HCT116 (cell line): ENCODE results near the gene RIPOR2. TPM values are rescaled to one million over a fixed set of nuclear protein-coding genes. Genes with fewer than 3 reads are reported as not detected.

Experiments used
- ATAC-seq: fragments of 200-7000 bp; cut with Tn5 transposase; 2 replicates; pipeline ENCODE4 v1.9.1; 2020; ENCODE audit warnings: mild to moderate bottlenecking, moderate library complexity
- BruUV-seq: library from RNA; stranded (reverse); fragments of 400-500 nt; replicated peaks from 2 replicates; lab custom pipeline; 2021; lab: Mats Ljungman, UMichigan
- CTCF ChIA-PET: fragments of 300-600 bp; sonication (Branson Sonifier 250); formaldehyde crosslinking; loops from one replicate; lab custom pipeline; 2021; ENCODE audit warnings: antibody characterized with exemption; lab: Charles Lee
- POLR2A ChIA-PET: fragments of 300-600, 350-600 bp; sonication (Branson Sonifier 250); formaldehyde crosslinking; loops from one replicate; lab custom pipeline; 2021; ENCODE audit warnings: antibody characterized with exemption; lab: Charles Lee
- RAD21 ChIA-PET, 2 experiments: fragments of 300-600 bp; sonication (Branson Sonifier 250); formaldehyde crosslinking; loops; one replicate each; lab custom pipeline; 2023; ENCODE audit warnings: low total read pairs in 2 of 2; ENCODE audit not compliant: uncharacterized antibody in 2 of 2, unreplicated experiment in 2 of 2, low non-redundant PET in 1 of 2; lab: Charles Lee
- DNase-seq: peaks from one replicate; pipeline ENCODE4 v3.0.0-alpha.2; 2010; ENCODE audit warnings: low read depth, low spot score
- H2AFZ ChIP-seq: fragments of 200-600 bp; shearing (Covaris generic), sonication (generic); 2 replicates; pipeline ENCODE4 v1.6.1; 2017; ENCODE audit warnings: low read depth, mixed run types, mixed read lengths, antibody characterized with exemption, low read length; ENCODE audit not compliant: poor library complexity, severe bottlenecking
- H3K27ac ChIP-seq: 2 replicates; pipeline ENCODE4 v1.5.1; 2012; ENCODE audit warnings: low read depth, low read length
- H3K27me3 ChIP-seq: fragments of 200-600 bp; sonication (generic); 2 replicates; pipeline ENCODE4 v1.6.1; 2016; ENCODE audit warnings: mixed run types, low read length, mixed read lengths; ENCODE audit not compliant: insufficient read depth
- H3K36me3 ChIP-seq, 2 experiments: fragments of 200-500 bp in 1 of 2; fragments of 200-600 bp in 1 of 2; sonication (Bioruptor generic) in 1 of 2; sonication (generic) in 1 of 2; 2 replicates each; pipeline versions ENCODE4 v1.5.1 to v1.6.1; 2014 to 2016; ENCODE audit warnings: low read length in 2 of 2, inconsistent platforms in 1 of 2, mixed read lengths in 1 of 2, mixed run types in 1 of 2; ENCODE audit not compliant: insufficient read depth in 2 of 2, control insufficient read depth in 1 of 2
- H3K4me1 ChIP-seq, 2 experiments: fragments of 200-600 bp in 1 of 2; sonication (generic) in 1 of 2; 2 replicates each; pipeline versions ENCODE4 v1.5.1 to v1.6.1; 2012 to 2017; ENCODE audit warnings: low read length in 2 of 2, inconsistent platforms in 1 of 2, mild to moderate bottlenecking in 1 of 2, mixed read lengths in 1 of 2, mixed run types in 1 of 2, moderate library complexity in 1 of 2; ENCODE audit not compliant: insufficient read depth in 2 of 2, control insufficient read depth in 1 of 2
- H3K4me2 ChIP-seq: fragments of 200-600 bp; sonication (generic); 2 replicates; pipeline ENCODE4 v1.6.1; 2017; ENCODE audit warnings: mixed run types, low read length, mixed read lengths
- H3K4me3 ChIP-seq, 2 experiments: fragments of 200-600 bp in 1 of 2; sonication (generic) in 1 of 2; replicated peaks in 1 of 2; 2 replicates each; pipeline ENCODE4 v1.5.1; 2011 to 2016; ENCODE audit warnings: low read length in 2 of 2, control low read depth in 1 of 2, low read depth in 1 of 2, mild to moderate bottlenecking in 1 of 2, mixed read lengths in 1 of 2, mixed run types in 1 of 2
- H3K79me2 ChIP-seq: fragments of 200-600 bp; sonication (generic); 2 replicates; pipeline ENCODE4 v1.6.1; 2017; ENCODE audit warnings: mild to moderate bottlenecking, mixed run types, low read length, moderate library complexity, mixed read lengths; ENCODE audit not compliant: insufficient read depth
- H3K9ac ChIP-seq: fragments of 200-600 bp; sonication (generic); 2 replicates; pipeline ENCODE4 v1.6.1; 2016; ENCODE audit warnings: low read length, mixed read lengths
- H3K9me2 ChIP-seq: fragments of 200-600 bp; sonication (generic), shearing (Covaris generic); 2 replicates; pipeline ENCODE4 v1.6.1; 2017; ENCODE audit warnings: mixed run types, mild to moderate bottlenecking, moderate library complexity; ENCODE audit not compliant: insufficient read depth
- H3K9me3 ChIP-seq, 2 experiments: fragments of 200-500 bp in 1 of 2; fragments of 200-600 bp in 1 of 2; sonication (Bioruptor generic) in 1 of 2; sonication (generic) in 1 of 2; 2 replicates each; pipeline ENCODE4 v1.6.1; 2014 to 2017; ENCODE audit warnings: low read length in 2 of 2, mixed read lengths in 2 of 2, inconsistent platforms in 1 of 2, low read depth in 1 of 2, mild to moderate bottlenecking in 1 of 2, mixed run types in 1 of 2, moderate library complexity in 1 of 2; ENCODE audit not compliant: control insufficient read depth in 1 of 2, insufficient read depth in 1 of 2
- H4K20me1 ChIP-seq: fragments of 200-600 bp; sonication (generic), shearing (Covaris generic); 2 replicates; pipeline ENCODE4 v1.6.1; 2017; ENCODE audit warnings: mixed run types, mild to moderate bottlenecking, moderate library complexity; ENCODE audit not compliant: insufficient read depth
- CEBPB ChIP-seq: IDR thresholded peaks from 2 replicates; pipeline ENCODE4 v1.6.1; 2012; ENCODE audit warnings: low read depth
- EGR1 ChIP-seq: IDR thresholded peaks from 2 replicates; pipeline ENCODE4 v1.6.1; 2012; ENCODE audit warnings: low read depth
- ELF1 ChIP-seq: IDR thresholded peaks from 2 replicates; pipeline ENCODE4 v1.6.1; 2012; ENCODE audit warnings: low read depth, borderline replicate concordance
- EZH2 ChIP-seq: fragments of 200-600 bp; sonication (generic); IDR thresholded peaks from 2 replicates; pipeline ENCODE4 v1.6.1; 2017; ENCODE audit warnings: antibody characterized with exemption, mixed run types
- EZH2phosphoT487 ChIP-seq: fragments of 200-600 bp; IDR thresholded peaks from 2 replicates; pipeline ENCODE4 v1.6.1; 2018; ENCODE audit warnings: antibody characterized with exemption, borderline replicate concordance
- JUND ChIP-seq: IDR thresholded peaks from 2 replicates; pipeline ENCODE4 v1.6.1; 2012
- POLR2A ChIP-seq: IDR thresholded peaks from 2 replicates; pipeline ENCODE4 v1.7.0; 2011; ENCODE audit warnings: borderline replicate concordance; ENCODE audit not compliant: insufficient read depth, insufficient read length; ENCODE audit errors: extremely low read depth
- POLR2AphosphoS5 ChIP-seq: IDR thresholded peaks from 2 replicates; pipeline ENCODE4 v1.6.1; 2011; ENCODE audit warnings: mild to moderate bottlenecking, low read depth, low read length, moderate library complexity
- RAD21 ChIP-seq: IDR thresholded peaks from 2 replicates; pipeline ENCODE4 v1.6.1; 2012; ENCODE audit warnings: low read depth, mild to moderate bottlenecking
- SP1 ChIP-seq: IDR thresholded peaks from 2 replicates; pipeline ENCODE4 v1.6.1; 2012; ENCODE audit warnings: low read depth
- SRF ChIP-seq: IDR thresholded peaks from 2 replicates; pipeline ENCODE4 v1.6.1; 2012; ENCODE audit warnings: low read depth
- TCF7L2 ChIP-seq: IDR thresholded peaks from 2 replicates; pipeline ENCODE4 v1.7.0; 2011; ENCODE audit warnings: borderline replicate concordance, inconsistent platforms; ENCODE audit not compliant: insufficient read depth, insufficient read length; ENCODE audit errors: extremely low read depth
- ZFX ChIP-seq: fragments of 450-650 bp; IDR thresholded peaks from 2 replicates; pipeline ENCODE4 v1.6.1; 2017
- ZNF274 ChIP-seq: fragments of 200-500 bp; sonication (Bioruptor generic); IDR thresholded peaks from 2 replicates; pipeline ENCODE4 v1.6.1; 2014; ENCODE audit warnings: mild to moderate bottlenecking, low read depth, low read length, inconsistent platforms
- intact Hi-C: fragments of 100-400 bp; cut with micrococcal nuclease; formaldehyde crosslinking; loops from 2 replicates; pipeline ENCODE4 v1.10.0; 2022
- total RNA-seq: library from RNA; stranded (reverse); gene quantifications from one replicate; pipeline ENCODE4 v1.2.1, GENCODE V29; 2021; ENCODE audit not compliant: unreplicated experiment
- TF ChIP-seq, protein P1 (sequence below): IDR thresholded peaks from 2 replicates; pipeline ENCODE4 v1.6.1; 2012
- TF ChIP-seq, protein P2 (sequence below): IDR thresholded peaks from 2 replicates; pipeline ENCODE4 v1.6.1; 2012; ENCODE audit warnings: low read depth

RIPOR2 gene
- total RNA-seq, 1 experiment from 2014 or later, result 0.44 TPM

DNA sequence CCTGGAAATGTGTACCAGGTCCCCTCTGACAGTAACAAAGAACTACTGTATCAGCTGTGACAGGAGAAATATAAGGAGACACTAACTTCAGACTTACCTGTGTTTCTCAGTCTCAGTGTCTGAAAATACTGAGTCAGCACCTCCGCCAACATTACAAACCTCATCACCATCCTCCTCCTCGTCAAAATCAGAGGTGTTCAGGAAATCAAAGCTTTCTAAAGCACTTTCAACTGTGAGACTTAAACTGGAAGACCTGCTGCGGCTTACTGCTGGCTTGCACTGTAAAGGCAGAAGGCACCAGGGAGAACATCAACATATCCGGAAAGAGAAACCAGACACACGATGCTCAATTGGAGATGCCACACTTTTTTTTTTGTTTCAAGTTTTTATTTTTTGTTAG is 96.8 kb downstream of the RIPOR2 start:
- Histone ChIP-seq H3K9me3 (no peaks in the 10 kb centered on the region), H3K4me3 (no peak overlapping the region), H3K9me2 (no peaks in the 10 kb centered on the region), H4K20me1 (no peaks in the 10 kb centered on the region), H3K9ac (no peak overlapping the region), H2AFZ (no peak overlapping the region), H3K27me3 (0 out of 2 replicates have a peak, but pooled peaks cover 5% of the 10 kb centered on the region), H3K79me2 (no peaks in the 10 kb centered on the region), H3K36me3 (no peaks in the 10 kb centered on the region), H3K4me2 (no peak overlapping the region), H3K27ac (no peak overlapping the region), H3K4me1 (no peaks in the 10 kb centered on the region)
- BruUV-seq, result no TSS peak
- ATAC-seq (no peak), DNase-seq (no peak)
- TF ChIP-seq EZH2phosphoT487 (no peak), SP1 (no peak), CEBPB (no peak), ZFX (no peak), TCF7L2 (no peak), SRF (no peak)
- CTCF ChIA-PET, result no interaction called here
- POLR2A ChIA-PET, result no interaction called here
- intact Hi-C loops, result no loop called here
- RAD21 ChIA-PET, result no interaction called here

DNA sequence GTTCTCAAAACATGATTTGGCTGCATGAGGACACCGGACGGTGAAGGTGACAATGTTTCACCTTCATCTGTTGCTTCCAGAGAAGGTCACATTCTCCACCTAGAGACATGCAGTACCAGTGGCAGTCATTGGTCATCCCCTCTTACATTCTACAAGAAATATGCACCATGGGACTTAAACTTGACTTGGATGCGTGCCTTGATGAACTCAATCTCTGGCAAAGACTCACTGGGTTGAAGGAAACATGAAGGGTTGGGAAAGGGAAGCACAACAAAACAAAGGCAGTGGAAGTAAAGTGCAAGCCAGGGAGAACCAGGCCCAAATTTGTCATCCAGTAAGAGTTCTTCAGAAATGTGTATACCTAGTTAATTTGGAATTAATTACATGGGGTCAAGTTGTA is 97.7 kb downstream of the RIPOR2 start:
- ChIA-PET CTCF (no interaction called here), POLR2A (no interaction called here), RAD21 (no interaction called here)
- no peak overlapping the region for H3K9ac ChIP-seq
- intact Hi-C loops, result no loop called here
- DNase-seq, result no peak
- no peak overlapping the region for H3K4me2 ChIP-seq
- H3K4me3 ChIP-seq, result no peak overlapping the region
- H3K27ac ChIP-seq, result no peak overlapping the region
- H3K36me3 ChIP-seq, result no peaks in the 10 kb centered on the region
- no peaks in the 10 kb centered on the region for H3K4me1 ChIP-seq
- 0 out of 2 replicates have a peak, but pooled peaks cover 5% of the 10 kb centered on the region for H3K27me3 ChIP-seq
- no peaks in the 10 kb centered on the region for H3K79me2 ChIP-seq
- ATAC-seq, result no peak
- TF ChIP-seq JUND, result no peak
- TF ChIP-seq SRF, result no peak
- TF ChIP-seq ZNF274, result no peak
- no peak for TF ChIP-seq TCF7L2
- no peak for TF ChIP-seq SP1
- TF ChIP-seq POLR2AphosphoS5, result no peak
- TF ChIP-seq, protein P1, sequence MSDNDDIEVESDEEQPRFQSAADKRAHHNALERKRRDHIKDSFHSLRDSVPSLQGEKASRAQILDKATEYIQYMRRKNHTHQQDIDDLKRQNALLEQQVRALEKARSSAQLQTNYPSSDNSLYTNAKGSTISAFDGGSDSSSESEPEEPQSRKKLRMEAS, result no peak
- TF ChIP-seq CEBPB, result no peak
- TF ChIP-seq EZH2, result no peak
- TF ChIP-seq, protein P2, sequence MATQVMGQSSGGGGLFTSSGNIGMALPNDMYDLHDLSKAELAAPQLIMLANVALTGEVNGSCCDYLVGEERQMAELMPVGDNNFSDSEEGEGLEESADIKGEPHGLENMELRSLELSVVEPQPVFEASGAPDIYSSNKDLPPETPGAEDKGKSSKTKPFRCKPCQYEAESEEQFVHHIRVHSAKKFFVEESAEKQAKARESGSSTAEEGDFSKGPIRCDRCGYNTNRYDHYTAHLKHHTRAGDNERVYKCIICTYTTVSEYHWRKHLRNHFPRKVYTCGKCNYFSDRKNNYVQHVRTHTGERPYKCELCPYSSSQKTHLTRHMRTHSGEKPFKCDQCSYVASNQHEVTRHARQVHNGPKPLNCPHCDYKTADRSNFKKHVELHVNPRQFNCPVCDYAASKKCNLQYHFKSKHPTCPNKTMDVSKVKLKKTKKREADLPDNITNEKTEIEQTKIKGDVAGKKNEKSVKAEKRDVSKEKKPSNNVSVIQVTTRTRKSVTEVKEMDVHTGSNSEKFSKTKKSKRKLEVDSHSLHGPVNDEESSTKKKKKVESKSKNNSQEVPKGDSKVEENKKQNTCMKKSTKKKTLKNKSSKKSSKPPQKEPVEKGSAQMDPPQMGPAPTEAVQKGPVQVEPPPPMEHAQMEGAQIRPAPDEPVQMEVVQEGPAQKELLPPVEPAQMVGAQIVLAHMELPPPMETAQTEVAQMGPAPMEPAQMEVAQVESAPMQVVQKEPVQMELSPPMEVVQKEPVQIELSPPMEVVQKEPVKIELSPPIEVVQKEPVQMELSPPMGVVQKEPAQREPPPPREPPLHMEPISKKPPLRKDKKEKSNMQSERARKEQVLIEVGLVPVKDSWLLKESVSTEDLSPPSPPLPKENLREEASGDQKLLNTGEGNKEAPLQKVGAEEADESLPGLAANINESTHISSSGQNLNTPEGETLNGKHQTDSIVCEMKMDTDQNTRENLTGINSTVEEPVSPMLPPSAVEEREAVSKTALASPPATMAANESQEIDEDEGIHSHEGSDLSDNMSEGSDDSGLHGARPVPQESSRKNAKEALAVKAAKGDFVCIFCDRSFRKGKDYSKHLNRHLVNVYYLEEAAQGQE, result no peak
- TF ChIP-seq RAD21, result no peak
- no peak for TF ChIP-seq POLR2A
- TF ChIP-seq ELF1, result no peak
- TF ChIP-seq EGR1, result no peak
- no peak for TF ChIP-seq EZH2phosphoT487
- BruUV-seq, result no TSS peak
- H3K9me2 ChIP-seq, result no peaks in the 10 kb centered on the region
- no peaks in the 10 kb centered on the region for H4K20me1 ChIP-seq
- H3K9me3 ChIP-seq, result no peaks in the 10 kb centered on the region
- no peak overlapping the region for H2AFZ ChIP-seq
